ENCODE results near the gene PDE4B. TPM values are rescaled to one million over a fixed set of nuclear protein-coding genes. Genes with fewer than 3 reads are reported as not detected.
A peak's percentile ranks its signal among the peaks of the same experiment; 100 is the strongest.

PDE4B gene
- total RNA-seq, 1 donor from 2014 or later: 10.9 TPM

- no peaks in the 10 kb centered on the region for H3K27me3 Mint-ChIP-seq
- no peak overlapping the region for H3K4me3 Mint-ChIP-seq
- intact Hi-C loops (cut with micrococcal nuclease): no loop called here
- H3K27ac Mint-ChIP-seq: no peak overlapping the region
- DNase-seq: no peak
- H3K9me3 Mint-ChIP-seq: peaks cover 22% of the 10 kb centered on the region
- peaks cover 20% of the 10 kb centered on the region for H3K4me1 Mint-ChIP-seq
- H3K36me3 Mint-ChIP-seq (ENCODE audit: low read depth): peaks cover 12% of the 10 kb centered on the region
Observed at GRCh38 chr1:66381621-66382275, 589.1 kb downstream of the PDE4B start.

GRCh38 chr1:66383168-66383567, 590.5 kb downstream of the PDE4B start:
- Mint-ChIP-seq H3K4me1 (peaks cover 20% of the 10 kb centered on the region), H3K4me3 (no peak overlapping the region), H3K36me3 (ENCODE audit: low read depth) (peaks cover 14% of the 10 kb centered on the region), H3K27me3 (no peaks in the 10 kb centered on the region), H3K27ac (no peak overlapping the region), H3K9me3 (peaks cover 24% of the 10 kb centered on the region)
- no peak for DNase-seq
- intact Hi-C loops (cut with micrococcal nuclease): no loop called here

- peaks cover 16% of the 10 kb centered on the region for H3K36me3 Mint-ChIP-seq (ENCODE audit: low read depth)
- no peak overlapping the region for H3K27ac Mint-ChIP-seq
- H3K9me3 Mint-ChIP-seq: peaks cover 27% of the 10 kb centered on the region
- H3K27me3 Mint-ChIP-seq: no peaks in the 10 kb centered on the region
- no peak for DNase-seq
- H3K4me1 Mint-ChIP-seq: peaks cover 20% of the 10 kb centered on the region
- intact Hi-C loops (cut with micrococcal nuclease): no loop called here
- no peak overlapping the region for H3K4me3 Mint-ChIP-seq
Observed at GRCh38 chr1:66383611-66384010, 590.9 kb downstream of the PDE4B start.

GRCh38 chr1:66384258-66384921, 591.7 kb downstream of the PDE4B start:
- no peak overlapping the region for H3K4me3 Mint-ChIP-seq
- DNase-seq: no peak
- no peak overlapping the region for H3K27ac Mint-ChIP-seq
- H3K27me3 Mint-ChIP-seq: no peaks in the 10 kb centered on the region
- peaks cover 16% of the 10 kb centered on the region for H3K36me3 Mint-ChIP-seq (ENCODE audit: low read depth)
- intact Hi-C loops (cut with micrococcal nuclease): no loop called here
- peaks cover 27% of the 10 kb centered on the region for H3K9me3 Mint-ChIP-seq
- peaks cover 20% of the 10 kb centered on the region for H3K4me1 Mint-ChIP-seq

- H3K27ac Mint-ChIP-seq: no peak overlapping the region
- intact Hi-C loops (cut with micrococcal nuclease): no loop called here
- no peak overlapping the region for H3K4me3 Mint-ChIP-seq
- peaks cover 35% of the 10 kb centered on the region for H3K9me3 Mint-ChIP-seq
- H3K27me3 Mint-ChIP-seq: no peaks in the 10 kb centered on the region
- H3K4me1 Mint-ChIP-seq: peaks cover 2% of the 10 kb centered on the region
- DNase-seq: no peak
- peaks cover 13% of the 10 kb centered on the region for H3K36me3 Mint-ChIP-seq (ENCODE audit: low read depth)
Observed at GRCh38 chr1:66386712-66387111, 594.0 kb downstream of the PDE4B start.

- Mint-ChIP-seq H3K4me1 (peaks cover 2% of the 10 kb centered on the region), H3K36me3 (ENCODE audit: low read depth) (peaks cover 10% of the 10 kb centered on the region), H3K27ac (no peak overlapping the region), H3K4me3 (no peak overlapping the region), H3K27me3 (no peaks in the 10 kb centered on the region), H3K9me3 (peaks cover 35% of the 10 kb centered on the region)
- no peak for DNase-seq
- intact Hi-C loops (cut with micrococcal nuclease): no loop called here
Observed at GRCh38 chr1:66388913-66389312, 596.2 kb downstream of the PDE4B start.

- intact Hi-C loops (cut with micrococcal nuclease): no loop called here
- no peak overlapping the region for H3K4me3 Mint-ChIP-seq
- peaks cover 12% of the 10 kb centered on the region for H3K4me1 Mint-ChIP-seq
- DNase-seq: no peak
- no peaks in the 10 kb centered on the region for H3K36me3 Mint-ChIP-seq (ENCODE audit: low read depth)
- no peak overlapping the region for H3K27ac Mint-ChIP-seq
- no peaks in the 10 kb centered on the region for H3K27me3 Mint-ChIP-seq
- H3K9me3 Mint-ChIP-seq: peaks cover 20% of the 10 kb centered on the region
Observed at GRCh38 chr1:66393586-66394287, 601.0 kb downstream of the PDE4B start.

GRCh38 chr1:66394603-66395002, 601.9 kb downstream of the PDE4B start:
- no peak for DNase-seq
- Mint-ChIP-seq H3K27ac (no peak overlapping the region), H3K4me3 (no peak overlapping the region), H3K27me3 (no peaks in the 10 kb centered on the region), H3K4me1 (peaks cover 14% of the 10 kb centered on the region), H3K9me3 (peaks cover 17% of the 10 kb centered on the region), H3K36me3 (ENCODE audit: low read depth) (no peaks in the 10 kb centered on the region)
- intact Hi-C loops (cut with micrococcal nuclease): no loop called here

- Mint-ChIP-seq H3K27ac (no peak overlapping the region), H3K9me3 (peaks cover 19% of the 10 kb centered on the region), H3K4me3 (no peak overlapping the region), H3K27me3 (no peaks in the 10 kb centered on the region), H3K4me1 (peaks cover 22% of the 10 kb centered on the region), H3K36me3 (ENCODE audit: low read depth) (peaks cover 1% of the 10 kb centered on the region)
- DNase-seq: no peak
- intact Hi-C loops (cut with micrococcal nuclease): no loop called here
Observed at GRCh38 chr1:66395202-66396061, 602.7 kb downstream of the PDE4B start.

GRCh38 chr1:66396212-66396890, 603.7 kb downstream of the PDE4B start:
- Mint-ChIP-seq H3K36me3 (ENCODE audit: low read depth) (peaks cover 1% of the 10 kb centered on the region), H3K4me1 (peaks cover 29% of the 10 kb centered on the region)
- intact Hi-C loops (cut with micrococcal nuclease): no loop called here

GRCh38 chr1:66397192-66397591, 604.5 kb downstream of the PDE4B start:
- no peak for DNase-seq
- Mint-ChIP-seq H3K4me1 (peaks cover 37% of the 10 kb centered on the region), H3K27me3 (no peaks in the 10 kb centered on the region), H3K9me3 (peaks cover 16% of the 10 kb centered on the region), H3K27ac (no peak overlapping the region), H3K36me3 (ENCODE audit: low read depth) (peaks cover 1% of the 10 kb centered on the region), H3K4me3 (no peak overlapping the region)
- intact Hi-C loops (cut with micrococcal nuclease): no loop called here

More at GRCh38 chr1:66396212-66396890, 603.7 kb downstream of the PDE4B start:
- Mint-ChIP-seq H3K4me3 (no peak overlapping the region), H3K27me3 (no peaks in the 10 kb centered on the region), H3K27ac (no peak overlapping the region), H3K9me3 (peaks cover 16% of the 10 kb centered on the region)
- DNase-seq: no peak

- peak overlapping the region; percentile 72 for H3K4me3 Mint-ChIP-seq
- intact Hi-C loops (cut with micrococcal nuclease): loop anchor here (1.0 to 2.0 kb wide), 5 partner anchors 26 to 117 kb away; no protein-coding TSS in a partner anchor
- no peaks in the 10 kb centered on the region for H3K27me3 Mint-ChIP-seq
- H3K36me3 Mint-ChIP-seq (ENCODE audit: low read depth): peaks cover 1% of the 10 kb centered on the region
- DNase-seq: no peak
- peaks cover 43% of the 10 kb centered on the region for H3K4me1 Mint-ChIP-seq
- peaks cover 12% of the 10 kb centered on the region for H3K9me3 Mint-ChIP-seq
- peak overlapping the region; percentile 90 for H3K27ac Mint-ChIP-seq
Observed at GRCh38 chr1:66399888-66400529, 607.3 kb downstream of the PDE4B start.

GRCh38 chr1:66400660-66401059, 608.0 kb downstream of the PDE4B start:
- intact Hi-C loops (cut with micrococcal nuclease): loop anchor here (1.0 to 2.0 kb wide), 5 partner anchors 26 to 117 kb away; no protein-coding TSS in a partner anchor
- DNase-seq: no peak
- peaks cover 1% of the 10 kb centered on the region for H3K36me3 Mint-ChIP-seq (ENCODE audit: low read depth)
- peaks cover 16% of the 10 kb centered on the region for H3K9me3 Mint-ChIP-seq
- H3K27me3 Mint-ChIP-seq: no peaks in the 10 kb centered on the region
- H3K4me3 Mint-ChIP-seq: peak overlapping the region; percentile 72
- peak overlapping the region; percentile 90 for H3K27ac Mint-ChIP-seq
- H3K4me1 Mint-ChIP-seq: peaks cover 43% of the 10 kb centered on the region
